Activated CD8-positive, alpha-beta memory T cell treated with anti-CD3 and anti-CD28 coated beads for 24 hours (primary cell): ENCODE measurements around the gene NOX4.
"Not testable (repeated sequence)": the region's sequence is repeated elsewhere in the genome, so short reads cannot be mapped to it uniquely, and the experiment has no call there.

ENCODE experiments used
- DNase-seq: peaks from one replicate; pipeline ENCODE4 v3.0.0-alpha.2; 2020

The NOX4 gene

DNA sequence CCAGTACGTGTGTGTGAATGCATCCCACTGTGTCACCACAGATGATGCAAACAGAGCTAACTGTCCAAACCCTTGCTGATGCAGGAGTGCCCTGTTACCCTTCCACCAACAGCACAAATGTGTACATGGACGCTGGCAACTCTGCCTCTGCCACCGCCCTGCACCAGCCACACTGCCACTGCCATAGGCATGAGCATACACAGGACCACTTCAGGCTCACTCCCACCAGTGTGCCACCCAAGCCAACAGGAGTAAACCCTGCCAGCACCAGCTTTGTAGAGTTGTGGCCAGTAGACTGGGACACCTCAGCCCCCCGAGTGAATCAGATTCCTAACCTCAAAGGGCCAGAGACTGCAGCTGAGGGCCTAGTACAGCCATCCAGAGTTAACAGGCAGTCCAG lies 34.0 kb downstream of the NOX4 start:
- DNase-seq, result no peak

DNA sequence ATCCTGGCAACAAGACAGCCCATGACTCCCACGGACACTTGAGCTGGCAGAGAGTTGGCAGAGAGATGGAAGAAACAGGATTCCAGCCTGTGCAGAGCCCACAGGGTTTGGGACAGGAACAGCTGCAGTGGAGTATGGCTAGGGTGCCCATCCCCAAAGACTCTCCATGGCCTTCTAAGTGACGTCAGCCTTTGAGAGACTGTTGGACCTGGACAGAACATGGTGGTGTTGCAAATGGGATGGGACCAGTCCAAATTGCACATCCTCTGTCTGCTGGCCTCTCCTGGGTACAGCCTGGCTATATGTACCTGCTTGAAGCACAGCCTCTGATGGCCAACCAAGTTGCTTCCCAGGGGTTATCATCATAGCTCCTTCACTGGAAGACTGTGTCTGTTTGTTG lies 34.5 kb downstream of the NOX4 start:
- no peak for DNase-seq

DNA sequence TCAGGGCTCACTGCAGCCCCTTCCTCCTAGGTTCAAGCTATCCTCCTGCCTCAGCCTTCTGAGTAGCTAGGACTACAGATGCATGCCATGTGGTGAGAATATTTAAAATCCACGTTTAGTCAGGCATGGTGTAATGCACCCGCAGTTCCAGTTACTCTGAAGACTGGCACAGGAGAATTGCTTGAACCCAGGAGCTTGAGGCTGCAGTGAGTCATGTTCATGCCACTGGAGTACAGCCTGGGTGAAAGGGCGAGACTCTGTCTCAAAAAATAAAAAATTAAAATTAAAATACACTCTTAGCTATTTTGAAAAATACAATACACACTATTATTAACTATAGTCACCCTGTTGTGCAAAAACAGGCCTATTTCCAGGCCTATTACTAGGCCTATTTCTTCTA lies 38.4 kb downstream of the NOX4 start:
- no peak for DNase-seq

DNA sequence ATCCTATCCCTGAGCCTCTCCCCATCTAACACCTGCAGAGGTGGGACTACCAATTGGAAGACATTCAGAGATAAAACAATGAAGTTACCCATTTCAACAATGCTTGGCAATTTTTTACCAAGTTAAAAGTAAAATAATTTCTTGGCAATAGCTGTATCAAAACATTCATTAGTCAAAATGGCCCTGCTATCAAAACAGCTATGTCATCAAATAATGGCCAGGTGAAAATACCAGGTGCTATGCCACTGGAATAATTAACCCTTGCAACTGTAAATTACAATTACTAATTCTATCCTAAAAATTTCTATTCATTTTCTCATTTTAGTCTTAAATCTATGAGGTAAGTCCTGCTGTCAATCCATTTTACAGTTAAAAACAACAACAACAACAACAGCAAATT lies 43.3 kb downstream of the NOX4 start:
- DNase-seq, result no peak

DNA sequence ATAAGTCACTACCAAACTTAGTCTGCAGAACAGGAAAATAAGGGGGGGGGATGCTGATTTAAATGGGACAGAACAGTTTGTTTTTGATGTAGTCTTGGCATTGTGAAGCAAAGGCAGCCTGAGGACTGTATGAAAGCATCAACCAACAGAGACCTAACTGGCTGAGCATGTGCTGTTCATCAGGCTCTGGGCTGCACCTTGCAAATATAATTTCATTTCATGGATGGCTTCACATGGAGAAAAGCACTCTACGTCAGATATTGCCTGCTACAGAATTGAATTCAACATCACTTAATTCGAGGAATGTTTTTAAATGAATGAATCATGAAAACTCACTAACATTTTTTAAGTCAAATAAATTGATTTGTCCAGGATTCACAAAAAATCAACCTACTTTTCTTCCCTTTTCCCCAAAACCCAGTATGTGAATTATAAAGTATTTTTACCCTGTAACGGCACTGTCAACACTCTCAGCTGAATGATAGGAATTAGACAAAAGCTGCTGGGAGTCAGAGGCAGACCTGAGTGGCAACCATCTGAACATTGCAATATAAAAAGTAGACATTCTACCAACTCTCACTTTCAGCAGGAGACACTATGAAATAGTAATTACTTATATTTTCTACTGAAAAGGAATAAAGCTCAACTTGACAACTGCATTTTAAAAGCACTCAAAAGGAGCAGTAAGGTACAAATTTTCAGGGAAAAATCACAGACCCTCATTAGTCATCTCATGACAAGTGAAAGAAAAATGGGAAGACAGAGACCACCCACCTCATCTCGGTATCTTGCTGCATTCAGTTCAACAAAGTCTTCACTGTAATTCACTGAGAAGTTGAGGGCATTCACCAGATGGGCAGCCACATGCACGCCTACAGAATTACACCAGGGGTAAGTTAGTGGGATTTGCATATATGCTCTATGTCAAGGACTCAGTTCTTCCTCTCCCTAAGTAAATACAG lies 47.5 kb downstream of the NOX4 start:
- no peak for DNase-seq

DNA sequence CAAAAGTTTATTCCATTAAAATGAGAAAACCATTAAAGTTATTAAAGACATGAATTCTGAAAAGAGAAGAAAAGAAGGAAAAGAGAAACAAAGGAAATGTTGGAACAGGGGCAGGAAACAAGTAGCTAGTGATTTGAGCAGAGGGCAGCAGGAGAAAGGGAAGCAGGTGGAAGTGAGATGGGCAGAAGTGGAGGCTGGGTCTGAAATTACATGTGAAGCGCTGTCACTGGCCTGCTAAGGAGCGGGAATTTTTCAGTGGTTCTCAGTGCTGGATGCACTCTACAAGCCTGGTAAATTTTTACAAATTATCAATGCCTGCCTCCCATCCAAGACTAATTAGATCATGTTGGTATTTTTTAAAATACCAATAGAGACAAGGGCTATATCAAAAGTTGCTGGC lies 48.4 kb downstream of the NOX4 start:
- no peak for DNase-seq

DNA sequence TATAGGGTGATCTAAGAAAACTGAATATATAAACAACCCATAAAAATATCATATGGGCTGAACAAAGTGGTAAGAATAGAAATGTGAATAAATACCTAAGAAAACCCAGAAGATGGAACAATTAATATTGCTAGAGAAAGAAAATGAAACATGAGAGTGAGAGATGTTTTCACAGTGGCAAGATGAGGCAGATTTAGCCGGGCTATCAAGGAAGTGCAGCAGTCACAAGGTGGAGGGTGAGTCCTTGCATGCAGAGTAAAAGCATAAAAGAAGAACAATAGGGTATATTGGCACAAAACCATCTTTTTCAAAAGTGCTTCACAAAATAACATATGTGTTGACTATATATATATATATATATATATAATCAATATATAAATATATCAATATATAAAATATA lies 49.6 kb downstream of the NOX4 start:
- DNase-seq, result no peak

DNA sequence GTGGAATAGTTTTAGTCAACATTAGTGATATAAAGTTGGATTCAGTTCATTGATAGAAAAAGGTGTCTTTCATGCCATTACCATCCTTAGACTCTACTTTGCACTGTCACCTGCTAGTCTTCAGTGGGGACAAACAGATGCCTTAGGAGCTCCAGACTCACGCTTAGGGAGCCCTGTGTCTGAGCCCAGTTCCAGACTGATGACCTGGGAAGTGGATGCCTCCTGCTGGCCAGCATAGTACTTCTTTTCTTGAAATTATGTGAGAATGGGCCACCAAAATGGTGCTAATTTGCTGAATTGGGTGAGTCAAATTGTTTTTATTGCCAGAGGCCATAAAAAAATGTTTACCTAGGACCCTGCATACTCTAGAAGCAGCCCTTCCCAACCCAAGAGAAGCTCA lies 53.9 kb downstream of the NOX4 start:
- no peak for DNase-seq

DNA sequence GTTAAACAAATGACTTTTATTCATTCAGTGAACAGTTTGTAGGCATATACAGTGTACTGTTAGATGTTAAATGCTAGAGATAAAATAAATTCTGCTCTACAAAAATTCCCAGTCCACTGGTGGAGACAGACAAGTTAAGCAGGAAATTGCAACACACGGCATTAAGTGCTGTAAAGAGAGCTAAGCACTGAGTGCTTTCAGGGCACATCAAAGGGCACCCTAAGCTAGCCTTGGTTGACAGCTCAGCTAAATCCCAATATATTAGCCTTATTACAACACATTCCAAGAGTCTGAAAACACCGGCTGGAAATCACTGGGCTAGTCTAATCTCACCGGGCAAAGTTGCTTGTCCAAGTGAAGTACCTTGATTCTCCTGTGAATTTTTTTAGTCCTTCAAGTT lies 55.1 kb downstream of the NOX4 start:
- DNase-seq, result no peak

DNA sequence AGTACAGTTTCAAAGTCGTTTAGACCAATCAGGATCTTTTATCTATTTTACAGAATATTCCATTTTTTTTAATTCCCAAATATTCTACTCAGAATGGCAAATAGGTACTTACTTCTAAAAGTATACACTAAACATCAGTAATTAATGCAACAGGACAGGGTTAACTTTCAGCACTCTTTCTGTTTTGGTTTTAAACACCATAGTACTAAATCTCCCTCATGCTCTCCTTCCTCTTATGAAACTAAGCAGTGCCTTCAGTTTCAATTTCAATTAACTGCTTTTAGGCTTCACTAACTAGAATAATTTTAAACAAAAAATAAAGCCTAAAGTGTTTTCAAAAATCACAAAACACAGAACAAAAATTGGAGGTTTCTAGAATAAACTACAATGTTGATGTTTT lies 57.9 kb downstream of the NOX4 start:
- no peak for DNase-seq

DNA sequence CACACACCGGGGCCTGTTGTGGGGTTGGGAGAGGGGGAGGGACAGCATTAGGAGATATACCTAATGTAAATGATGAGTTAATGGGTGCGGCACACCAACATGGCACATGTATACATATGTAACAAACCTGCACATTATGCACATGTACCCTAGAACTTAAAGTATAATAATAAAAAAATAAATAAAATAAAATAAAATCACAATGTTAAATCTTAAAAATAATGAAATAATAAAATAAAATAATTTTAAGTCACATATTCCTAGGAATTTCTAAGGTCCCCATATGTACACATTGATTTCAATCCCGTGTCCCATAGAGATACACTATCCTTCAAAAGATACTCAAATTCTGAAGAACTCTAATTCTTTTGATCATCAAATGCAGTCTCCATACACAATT lies 59.0 kb downstream of the NOX4 start:
- not testable (repeated sequence) for DNase-seq

DNA sequence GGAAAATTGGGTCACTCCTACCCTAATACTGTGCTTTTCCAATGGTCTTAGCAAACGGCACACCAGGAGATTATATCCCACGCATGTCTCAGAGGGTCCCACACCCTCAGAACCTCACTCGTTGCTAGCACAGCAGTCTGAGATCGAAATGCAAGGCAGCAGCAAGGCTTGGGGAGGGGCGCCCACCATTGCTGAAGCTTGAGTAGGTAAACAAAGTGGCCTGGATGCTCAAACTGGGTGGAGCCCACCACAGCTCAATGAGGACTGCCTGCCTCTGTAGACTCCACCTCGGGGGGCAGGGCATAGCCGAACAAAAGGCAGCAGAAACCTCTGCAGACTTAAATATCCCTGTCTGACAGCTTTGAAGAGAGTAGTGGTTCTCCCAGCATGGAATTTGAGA lies 64.7 kb downstream of the NOX4 start:
- DNase-seq, result not testable (repeated sequence)

DNA sequence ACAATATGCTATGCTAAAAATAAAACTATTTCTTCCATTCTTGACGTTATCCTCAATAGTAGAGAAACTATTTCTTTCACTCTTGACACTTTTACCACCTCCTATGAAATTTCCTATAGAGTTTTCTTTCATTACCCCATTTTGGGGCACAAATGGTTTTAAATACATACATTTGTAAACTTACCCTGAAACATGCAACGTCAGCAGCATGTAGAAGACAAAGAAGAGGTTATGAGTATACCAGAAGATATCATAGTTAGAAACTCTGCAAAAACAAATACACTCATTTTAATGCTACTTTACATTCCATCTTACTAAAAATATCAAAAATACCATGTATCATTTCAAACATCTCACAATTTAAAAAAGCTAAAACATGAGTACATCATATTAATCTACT lies 69.5 kb downstream of the NOX4 start:
- no peak for DNase-seq

DNA sequence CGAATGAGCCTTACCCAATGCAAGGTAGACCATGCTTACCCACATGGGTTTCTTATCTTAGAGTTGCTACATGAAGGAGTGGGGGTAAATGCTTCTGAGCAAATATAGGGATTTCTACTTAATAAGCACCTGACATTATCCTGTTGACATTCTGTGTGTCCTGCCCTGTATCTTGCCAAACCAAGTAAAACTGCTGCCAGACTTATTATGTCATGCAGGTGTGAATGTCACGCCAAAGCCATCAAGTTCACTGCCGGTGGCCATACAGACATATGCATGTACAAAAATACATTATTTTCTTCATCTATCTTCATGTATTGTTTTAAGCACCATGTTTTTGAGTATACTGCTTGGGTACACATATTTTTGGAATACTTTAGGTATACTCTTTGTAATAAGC lies 70.2 kb downstream of the NOX4 start:
- DNase-seq, result no peak

DNA sequence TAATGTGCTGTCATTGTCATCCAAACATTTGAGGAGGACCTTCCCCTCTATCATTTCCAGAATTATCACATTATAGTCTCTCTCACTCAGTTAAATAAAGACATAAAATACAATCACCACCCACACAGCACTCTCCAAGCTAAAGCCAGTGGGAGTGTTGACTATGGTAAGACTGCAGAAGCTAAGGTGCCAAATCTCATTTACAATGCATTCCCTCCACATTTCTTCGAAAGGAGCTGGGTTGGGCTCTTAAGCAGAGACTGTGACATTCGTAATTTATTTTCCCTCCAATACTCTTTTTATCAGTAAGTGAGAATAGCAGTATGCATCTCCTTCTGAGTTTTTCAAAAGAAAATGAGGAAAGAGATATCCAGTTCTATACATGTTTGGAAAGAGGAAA lies 74.2 kb downstream of the NOX4 start:
- DNase-seq, result no peak

DNA sequence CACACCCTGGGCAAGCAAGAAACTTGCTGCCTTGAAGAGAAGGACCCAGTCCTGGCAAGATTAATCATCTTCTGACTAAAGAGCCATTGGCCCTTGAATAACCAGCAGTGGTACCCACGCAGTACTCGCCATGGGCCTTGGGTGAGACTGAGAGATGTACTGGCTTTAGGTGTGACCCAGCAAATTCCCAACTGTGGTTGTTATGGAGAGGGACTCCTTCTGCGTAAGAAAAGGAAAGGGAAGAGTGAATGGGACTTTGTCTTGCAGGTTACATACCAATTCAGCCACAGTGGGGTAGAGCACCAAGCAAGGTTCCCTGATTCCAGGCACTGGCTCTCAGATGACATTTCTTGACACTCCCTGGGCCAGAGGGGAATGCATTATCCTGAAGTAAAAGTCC lies 80.1 kb downstream of the NOX4 start:
- DNase-seq, result not testable (repeated sequence)

DNA sequence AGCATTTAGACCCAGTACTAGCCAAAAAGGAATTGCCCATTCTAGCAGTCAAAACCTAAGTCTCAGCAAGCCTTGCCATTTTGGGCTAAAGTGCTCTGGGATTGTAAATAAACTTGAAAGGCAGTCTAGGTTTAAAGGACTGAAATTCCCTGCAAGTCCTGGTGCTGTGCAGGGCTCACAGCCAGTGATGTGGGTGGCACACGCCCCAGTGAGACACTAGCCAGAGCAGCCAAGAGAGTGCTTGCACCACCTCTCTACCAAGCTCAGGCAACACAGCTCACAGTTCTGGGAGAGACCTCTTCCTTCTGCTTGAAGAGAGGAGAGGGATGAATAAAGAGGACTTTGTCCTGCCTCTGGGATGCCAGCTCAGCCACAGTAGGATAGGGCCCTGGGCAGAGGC lies 80.5 kb downstream of the NOX4 start:
- DNase-seq, result not testable (repeated sequence)

DNA sequence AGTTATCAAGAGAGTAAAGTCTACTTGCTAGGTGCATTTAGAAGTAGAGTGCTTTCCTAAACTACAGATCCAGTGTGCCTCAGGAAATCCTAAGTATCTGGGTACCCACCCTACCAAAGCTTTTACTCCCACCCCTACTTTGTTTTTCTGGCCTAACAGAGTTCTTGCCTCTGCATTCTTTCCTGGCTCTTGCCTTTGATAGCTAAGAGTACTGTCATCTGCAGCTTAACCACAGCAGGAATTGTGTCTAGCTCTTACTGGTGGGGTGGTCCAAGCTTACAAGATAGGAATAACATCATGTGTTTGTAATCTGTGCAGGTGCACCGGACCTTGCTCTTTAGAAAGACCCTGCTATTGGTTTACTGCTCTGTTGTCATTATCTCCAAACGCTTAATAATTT lies 82.7 kb downstream of the NOX4 start:
- not testable (repeated sequence) for DNase-seq

DNA sequence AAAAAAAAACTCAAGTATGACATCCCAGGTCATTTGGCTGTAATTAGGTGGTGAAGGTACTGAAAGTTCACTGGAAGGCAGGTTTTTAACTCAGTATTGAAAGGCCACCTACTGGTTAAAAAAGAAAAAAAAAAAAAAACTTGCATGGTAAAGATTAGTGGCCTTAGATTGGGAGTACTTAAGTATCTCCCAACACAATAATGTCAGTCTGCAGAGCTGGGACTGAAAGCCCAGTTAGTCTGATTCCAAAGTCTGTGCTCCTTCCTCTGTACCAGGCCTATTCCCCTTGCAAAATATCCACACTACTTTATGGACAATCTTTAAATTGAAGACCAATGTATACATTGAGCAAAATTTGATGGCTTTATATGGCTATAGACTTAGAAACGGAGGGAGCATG lies 85.5 kb downstream of the NOX4 start:
- no peak for DNase-seq

DNA sequence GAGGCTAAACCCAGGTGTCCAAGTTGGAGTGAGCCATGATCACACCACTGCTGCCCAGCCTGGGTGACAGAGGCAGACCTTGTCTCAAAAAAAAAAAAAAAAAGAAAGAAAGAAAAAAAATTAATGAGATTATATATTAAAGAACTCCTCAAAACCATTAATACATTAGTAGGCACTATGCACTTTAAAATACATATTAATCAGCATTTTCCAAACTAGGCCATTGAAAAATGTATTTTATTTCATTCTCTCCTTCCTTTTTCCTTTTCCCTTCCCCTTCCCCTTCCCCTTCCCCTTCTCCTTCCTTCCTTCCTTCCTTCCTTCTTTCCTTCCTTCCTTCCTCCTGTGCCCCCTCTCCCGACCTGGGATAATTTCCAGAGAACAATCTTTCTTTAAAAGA lies 99.5 kb downstream of the NOX4 start:
- not testable (repeated sequence) for DNase-seq

DNA sequence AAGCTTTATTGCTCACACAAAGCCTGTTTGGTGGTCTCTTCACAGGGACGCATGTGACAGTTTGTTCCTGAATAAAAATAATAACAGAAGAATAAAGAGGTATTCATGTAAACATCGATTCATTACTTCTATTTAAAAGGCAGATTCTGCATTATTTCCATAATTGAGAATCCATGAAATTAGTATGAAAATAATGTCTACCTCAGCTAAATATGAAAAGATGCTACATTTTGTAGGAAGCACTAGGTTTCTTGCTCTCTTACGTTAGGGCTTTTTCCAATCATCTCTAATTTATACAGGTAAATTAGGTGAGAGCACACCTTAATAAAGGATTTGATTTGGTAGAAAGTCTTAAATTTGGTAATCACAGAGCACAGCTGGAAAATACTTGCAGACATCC lies 103.7 kb downstream of the NOX4 start:
- not testable (repeated sequence) for DNase-seq

DNA sequence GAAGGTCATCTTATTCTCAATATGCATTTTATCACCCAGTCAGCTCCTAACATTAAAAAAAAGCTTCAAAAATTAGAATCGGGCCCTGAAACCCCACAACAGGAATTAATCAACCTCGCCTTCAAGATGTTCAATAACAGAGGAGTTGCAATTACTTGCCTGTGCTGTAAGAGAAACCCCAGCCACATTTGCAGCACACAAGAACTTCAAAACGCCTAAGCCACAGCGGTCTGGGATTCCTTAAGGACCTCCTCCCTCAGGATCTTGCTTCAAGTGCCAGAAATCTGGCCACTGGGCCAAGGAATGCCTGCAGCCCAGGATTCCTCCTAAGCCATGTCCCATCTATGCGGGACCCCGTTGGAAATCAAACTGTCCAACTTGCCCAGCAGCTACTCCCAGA lies 108.2 kb downstream of the NOX4 start:
- DNase-seq, result not testable (repeated sequence)

DNA sequence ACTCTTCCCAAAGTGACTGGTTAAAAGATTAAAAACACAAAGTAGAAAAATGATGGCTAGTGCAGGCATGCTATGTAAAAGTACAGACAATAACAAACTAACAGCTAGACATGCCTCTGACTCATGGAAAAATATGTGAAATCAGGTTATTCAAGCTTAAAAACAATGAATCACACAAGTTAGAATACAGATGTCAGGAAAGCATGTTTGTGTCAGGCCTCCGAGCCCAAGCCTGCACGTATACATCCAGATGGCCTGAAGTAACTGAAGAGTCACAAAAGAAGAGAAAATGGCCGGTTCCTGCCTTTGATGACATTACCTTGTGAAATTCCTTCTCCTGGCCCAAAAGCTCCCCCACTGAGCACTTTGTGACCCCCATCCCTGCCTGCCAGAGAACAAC lies 110.1 kb downstream of the NOX4 start:
- no peak for DNase-seq

DNA sequence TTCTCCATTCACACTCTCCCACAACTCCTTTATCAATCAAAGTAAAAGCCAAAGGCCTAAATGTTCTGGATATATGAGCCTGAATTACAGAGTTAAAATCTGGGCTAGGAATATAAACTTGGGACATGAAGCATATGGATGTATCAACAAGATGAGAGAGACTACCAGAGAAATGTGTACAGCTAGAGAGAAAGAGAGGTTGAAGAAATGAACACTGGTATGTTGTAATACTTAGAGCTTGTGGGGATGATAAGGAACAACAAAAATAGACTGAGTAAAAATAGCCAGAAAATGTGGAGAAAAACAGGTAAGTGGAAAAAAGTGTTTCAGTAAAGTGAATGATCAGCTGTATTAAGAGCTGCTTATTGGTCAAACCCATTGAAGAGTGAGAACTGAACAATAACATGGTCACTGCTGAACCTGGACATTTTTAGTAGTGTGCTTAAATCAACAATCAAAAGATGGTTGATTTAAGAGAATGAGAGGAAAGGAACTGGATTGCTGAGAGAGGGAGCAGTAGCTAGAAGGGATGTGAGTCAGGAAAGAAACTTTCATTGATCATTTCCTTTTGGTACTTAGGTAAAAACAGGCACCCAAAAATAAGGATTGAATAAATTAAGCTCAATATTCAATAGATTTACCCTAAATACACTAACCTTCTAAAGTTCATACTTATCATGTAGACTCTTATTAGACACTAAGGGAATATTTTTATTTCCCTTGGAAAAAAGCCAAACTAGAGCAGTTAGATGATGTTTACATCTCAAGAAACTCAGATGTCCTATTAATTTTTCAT lies 111.0 kb downstream of the NOX4 start:
- not testable (repeated sequence) for DNase-seq
